Gastroesophageal sphincter (tissue), 3 donors: ENCODE measurements around the gene C6.

ENCODE experiments used
- POLR2AphosphoS5 ChIP-seq: sonication (generic); formaldehyde crosslinking; IDR thresholded peaks from one replicate; pipeline ENCODE4 v1.6.1; 2017; ENCODE audit warnings: antibody characterized with exemption
- TF ChIP-seq, protein P1 (sequence below), 4 experiments: fragments of 200-600 bp in 2 of 4; fragments of 450-650 bp in 2 of 4; sonication (generic) in 1 of 4; IDR thresholded peaks; one replicate each; pipeline ENCODE4 v1.5.1; 2017 to 2019; ENCODE audit warnings: antibody characterized with exemption in 4 of 4, mild to moderate bottlenecking in 2 of 4, moderate library complexity in 2 of 4

DNA sequence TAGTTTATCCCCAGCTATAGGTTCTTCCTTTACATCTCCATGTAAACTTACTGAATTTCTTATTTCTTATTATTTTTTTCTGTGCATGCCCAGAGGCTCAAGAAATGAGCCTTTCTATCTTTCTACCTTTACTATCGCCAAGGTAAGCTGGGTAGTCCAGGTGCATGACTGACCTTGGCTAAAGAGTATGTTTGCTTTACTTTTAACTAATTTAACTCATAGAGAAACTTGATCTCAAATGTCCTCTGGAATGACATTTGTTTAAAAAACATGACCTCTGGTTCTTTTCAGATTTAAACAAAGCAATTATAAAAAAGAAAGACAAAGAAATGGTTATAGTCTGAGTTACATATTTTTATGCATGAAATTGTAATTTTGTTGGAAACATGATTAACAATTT, 397 bp downstream of the C6 start:
- no peak for TF ChIP-seq POLR2AphosphoS5
- TF ChIP-seq, protein P1, sequence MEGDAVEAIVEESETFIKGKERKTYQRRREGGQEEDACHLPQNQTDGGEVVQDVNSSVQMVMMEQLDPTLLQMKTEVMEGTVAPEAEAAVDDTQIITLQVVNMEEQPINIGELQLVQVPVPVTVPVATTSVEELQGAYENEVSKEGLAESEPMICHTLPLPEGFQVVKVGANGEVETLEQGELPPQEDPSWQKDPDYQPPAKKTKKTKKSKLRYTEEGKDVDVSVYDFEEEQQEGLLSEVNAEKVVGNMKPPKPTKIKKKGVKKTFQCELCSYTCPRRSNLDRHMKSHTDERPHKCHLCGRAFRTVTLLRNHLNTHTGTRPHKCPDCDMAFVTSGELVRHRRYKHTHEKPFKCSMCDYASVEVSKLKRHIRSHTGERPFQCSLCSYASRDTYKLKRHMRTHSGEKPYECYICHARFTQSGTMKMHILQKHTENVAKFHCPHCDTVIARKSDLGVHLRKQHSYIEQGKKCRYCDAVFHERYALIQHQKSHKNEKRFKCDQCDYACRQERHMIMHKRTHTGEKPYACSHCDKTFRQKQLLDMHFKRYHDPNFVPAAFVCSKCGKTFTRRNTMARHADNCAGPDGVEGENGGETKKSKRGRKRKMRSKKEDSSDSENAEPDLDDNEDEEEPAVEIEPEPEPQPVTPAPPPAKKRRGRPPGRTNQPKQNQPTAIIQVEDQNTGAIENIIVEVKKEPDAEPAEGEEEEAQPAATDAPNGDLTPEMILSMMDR (IDR thresholded peaks at IDR 0.05) = no peak
